ENCODE results near the gene MDM1. TPM values are rescaled to one million over a fixed set of nuclear protein-coding genes. Genes with fewer than 3 reads are reported as not detected.

The MDM1 gene
- total and polyA plus RNA-seq, 8 donors = 3.9 to 41.4 (median 12.0) TPM

- TF ChIP-seq CTCF (IDR thresholded peaks at IDR 0.05) (no peak), POLR2AphosphoS5 (IDR thresholded peaks at IDR 0.05) (no peak), EP300 (IDR thresholded peaks at IDR 0.05) (no peak), POLR2A (IDR thresholded peaks at IDR 0.05) (no peak)
- no peak overlapping the region for H3K27ac ChIP-seq
- WGBS, 5 donors = 84 to 90% (median 87%) methylated on average over 3 of the region's 3 CpGs
These were observed 38.5 kb upstream of the MDM1 start for GRCh38 chr12:68370667-68371066.

GRCh38 chr12:68370006-68370590 is 37.9 kb upstream of the MDM1 start:
- Histone ChIP-seq H3K27me3 (no peaks in the 10 kb centered on the region), H3K4me1 (peaks cover 7 to 23% (median 8%) of the 10 kb centered on the region in 4 donors), H3K36me3 (no peaks in the 10 kb centered on the region), H3K27ac (no peak overlapping the region), H3K9me3 (no peaks in the 10 kb centered on the region), H3K4me3 (no peak overlapping the region)
- no peak for DNase-seq
- intact Hi-C loops (cut with DNase I; ENCODE audit: low total_unique reads) = no loop called here
- 75 to 82% (median 76%) methylated on average over 8 of the region's 8 CpGs for WGBS, 5 donors
- TF ChIP-seq EP300 (IDR thresholded peaks at IDR 0.05) (no peak), POLR2A (IDR thresholded peaks at IDR 0.05) (no peak), POLR2AphosphoS5 (IDR thresholded peaks at IDR 0.05) (no peak), CTCF (IDR thresholded peaks at IDR 0.05) (no peak)

More at GRCh38 chr12:68370667-68371066, 38.5 kb upstream of the MDM1 start:
- intact Hi-C loops (cut with DNase I; ENCODE audit: low total_unique reads) = no loop called here
- peaks cover 1 to 17% (median 3%) of the 10 kb centered on the region in 4 donors for H3K4me1 ChIP-seq
- no peaks in the 10 kb centered on the region for H3K36me3 ChIP-seq
- no peaks in the 10 kb centered on the region for H3K27me3 ChIP-seq
- no peaks in the 10 kb centered on the region for H3K9me3 ChIP-seq
- DNase-seq = no peak
- H3K4me3 ChIP-seq = no peak overlapping the region

GRCh38 chr12:68368327-68368726 is 36.2 kb upstream of the MDM1 start:
- WGBS, 5 donors = 69 to 90% (median 86%) methylated on average over 2 of the region's 2 CpGs
- Histone ChIP-seq H3K4me3 (no peak overlapping the region), H3K36me3 (no peaks in the 10 kb centered on the region), H3K9me3 (no peaks in the 10 kb centered on the region), H3K4me1 (peaks cover 7 to 29% (median 16%) of the 10 kb centered on the region in 4 donors), H3K27me3 (no peaks in the 10 kb centered on the region), H3K27ac (no peak overlapping the region)
- DNase-seq = no peak
- intact Hi-C loops (cut with DNase I; ENCODE audit: low total_unique reads) = loop anchor here (10.0 kb wide), 1 partner anchor 76 kb away; no protein-coding TSS in a partner anchor
- no peak for TF ChIP-seq POLR2A (IDR thresholded peaks at IDR 0.05)
- TF ChIP-seq POLR2AphosphoS5 (IDR thresholded peaks at IDR 0.05) = no peak
- TF ChIP-seq EP300 (IDR thresholded peaks at IDR 0.05) = no peak
- no peak for TF ChIP-seq CTCF (IDR thresholded peaks at IDR 0.05)

DNA sequence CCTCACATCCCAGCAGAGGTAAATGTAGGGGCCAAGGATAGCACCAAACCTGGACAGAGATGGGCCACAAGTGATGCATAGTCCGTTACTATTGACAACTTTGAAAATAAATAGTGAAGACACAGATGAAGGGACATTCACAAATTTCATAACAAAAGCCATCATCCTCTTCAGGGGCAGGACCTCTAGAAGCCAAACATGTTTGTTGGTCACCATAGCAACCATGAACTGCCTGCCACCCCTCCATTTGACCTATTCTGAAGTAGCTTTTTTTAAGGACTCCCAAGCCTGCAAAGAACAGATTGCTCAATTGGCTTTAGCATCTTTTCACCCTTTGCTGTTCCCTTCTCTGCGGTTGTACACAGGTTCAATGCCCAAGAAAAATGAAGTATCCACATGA is 35.7 kb upstream of the MDM1 start:
- H3K27me3 ChIP-seq = no peaks in the 10 kb centered on the region
- intact Hi-C loops (cut with DNase I; ENCODE audit: low total_unique reads) = loop anchor here (10.0 kb wide), 1 partner anchor 77 kb away; no protein-coding TSS in a partner anchor
- no peaks in the 10 kb centered on the region for H3K9me3 ChIP-seq
- no peaks in the 10 kb centered on the region for H3K36me3 ChIP-seq
- 77 to 89% (median 83%) methylated on average over 2 of the region's 2 CpGs for WGBS, 5 donors
- TF ChIP-seq CTCF (IDR thresholded peaks at IDR 0.05) (no peak), POLR2A (IDR thresholded peaks at IDR 0.05) (no peak), POLR2AphosphoS5 (IDR thresholded peaks at IDR 0.05) (no peak)
- peaks cover 7 to 30% (median 16%) of the 10 kb centered on the region in 4 donors for H3K4me1 ChIP-seq
- no peak for DNase-seq
- no peak overlapping the region for H3K4me3 ChIP-seq
- H3K27ac ChIP-seq = no peak overlapping the region

All from stomach (tissue), 9 donors.